SH-SY5Y (cell line): Measurements from ENCODE around the gene TUNAR.

Source experiments
- GATA2 ChIP-seq: IDR thresholded peaks from 2 replicates; pipeline ENCODE4 v1.6.1; 2011; ENCODE audit warnings: mild to moderate bottlenecking, low read depth, low read length
- GATA3 ChIP-seq: IDR thresholded peaks from 2 replicates; pipeline ENCODE4 v1.6.1; 2011; ENCODE audit warnings: low read depth, mild to moderate bottlenecking, low read length, moderate library complexity

TUNAR gene

DNA sequence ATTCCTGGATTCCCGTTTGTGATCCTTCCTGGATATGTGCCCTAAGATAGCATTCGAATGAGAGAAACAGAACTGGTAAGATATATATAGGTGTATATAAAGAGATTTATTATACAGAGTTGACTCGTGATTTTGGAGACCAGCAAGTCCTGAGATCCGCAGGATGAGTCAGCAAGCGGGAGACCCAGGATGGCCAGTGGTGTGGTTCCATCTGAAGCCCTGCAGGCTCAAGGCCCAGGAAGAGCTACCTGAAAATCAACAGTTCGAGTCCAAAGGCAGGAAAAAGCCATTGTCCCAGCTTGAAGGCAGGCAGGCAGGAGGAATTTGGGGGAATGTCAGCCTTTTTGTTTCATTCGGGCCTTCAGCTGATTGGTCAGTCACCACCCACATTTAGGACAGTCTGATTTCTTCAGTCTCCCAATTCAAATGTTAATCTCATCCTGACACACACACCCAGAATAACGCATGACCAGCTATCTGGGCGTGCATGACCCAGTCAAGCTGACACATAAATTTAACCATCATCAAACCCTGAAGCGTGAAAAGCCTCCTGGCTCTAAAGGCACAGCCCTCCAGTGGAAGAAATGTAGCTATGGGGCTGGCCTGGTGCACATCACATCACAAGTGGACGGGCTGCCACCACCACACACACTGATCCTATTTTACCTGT, 44.3 kb downstream of the TUNAR start:
- TF ChIP-seq GATA3 (no peak), GATA2 (no peak)

DNA sequence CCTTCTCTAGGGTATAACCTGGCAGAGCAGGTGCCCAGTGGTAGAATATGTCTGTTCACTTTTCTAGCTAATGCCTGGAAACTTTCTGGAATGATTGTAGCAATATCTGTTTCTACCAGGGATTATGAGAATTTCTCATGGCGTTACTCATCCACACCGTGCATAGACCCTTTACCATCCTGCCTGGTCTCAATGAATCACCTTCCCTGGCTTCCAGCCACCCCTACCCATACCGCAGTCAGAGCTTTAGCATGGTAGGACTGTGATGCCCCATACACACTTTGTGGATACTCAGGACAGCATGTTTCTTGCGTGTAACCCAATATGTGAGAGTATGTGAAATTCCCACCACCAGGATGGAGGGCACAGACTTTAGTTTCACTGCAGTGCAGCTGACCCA, 45.4 kb downstream of the TUNAR start:
- no peak for TF ChIP-seq GATA3
- TF ChIP-seq GATA2, result no peak

DNA sequence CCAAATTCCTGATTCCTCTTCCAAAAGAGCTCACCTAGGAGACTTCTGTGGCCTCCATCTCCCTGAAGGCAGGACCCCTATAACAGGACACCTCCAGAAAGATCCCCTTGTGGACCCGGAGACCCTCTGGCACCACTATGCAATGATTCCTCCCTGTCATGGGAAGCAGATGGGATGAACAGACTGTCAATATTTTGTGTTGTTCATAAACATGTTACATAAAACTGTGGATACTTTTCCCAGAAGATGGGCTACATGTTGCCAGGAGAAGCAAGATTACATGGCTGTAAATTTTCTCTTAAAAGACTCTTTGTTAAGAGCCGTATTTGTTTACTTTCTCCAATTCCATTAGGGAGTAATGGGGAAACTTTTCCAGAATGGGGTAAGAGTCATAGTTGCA, 52.1 kb downstream of the TUNAR start:
- no peak for TF ChIP-seq GATA3
- TF ChIP-seq GATA2, result no peak

DNA sequence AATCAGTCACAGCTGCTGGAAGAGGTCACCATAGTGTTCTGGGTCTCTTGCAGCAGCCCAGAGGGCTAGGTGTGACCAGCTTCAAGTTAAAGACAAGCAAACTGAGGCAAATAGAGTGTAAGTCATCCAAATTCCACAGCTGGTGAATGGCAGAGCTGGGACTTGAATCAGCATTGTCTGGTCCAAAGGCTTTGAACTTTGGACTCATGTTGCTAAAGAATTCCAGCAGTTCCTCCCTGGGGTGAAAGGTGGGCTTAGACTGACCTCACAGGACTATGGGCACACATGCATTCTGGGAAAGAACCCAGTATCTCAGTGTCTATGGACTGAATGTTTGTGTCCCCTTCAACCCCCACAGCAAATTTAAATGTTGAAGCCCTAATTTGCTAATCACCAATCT, 54.8 kb downstream of the TUNAR start:
- no peak for TF ChIP-seq GATA3
- TF ChIP-seq GATA2, result no peak

DNA sequence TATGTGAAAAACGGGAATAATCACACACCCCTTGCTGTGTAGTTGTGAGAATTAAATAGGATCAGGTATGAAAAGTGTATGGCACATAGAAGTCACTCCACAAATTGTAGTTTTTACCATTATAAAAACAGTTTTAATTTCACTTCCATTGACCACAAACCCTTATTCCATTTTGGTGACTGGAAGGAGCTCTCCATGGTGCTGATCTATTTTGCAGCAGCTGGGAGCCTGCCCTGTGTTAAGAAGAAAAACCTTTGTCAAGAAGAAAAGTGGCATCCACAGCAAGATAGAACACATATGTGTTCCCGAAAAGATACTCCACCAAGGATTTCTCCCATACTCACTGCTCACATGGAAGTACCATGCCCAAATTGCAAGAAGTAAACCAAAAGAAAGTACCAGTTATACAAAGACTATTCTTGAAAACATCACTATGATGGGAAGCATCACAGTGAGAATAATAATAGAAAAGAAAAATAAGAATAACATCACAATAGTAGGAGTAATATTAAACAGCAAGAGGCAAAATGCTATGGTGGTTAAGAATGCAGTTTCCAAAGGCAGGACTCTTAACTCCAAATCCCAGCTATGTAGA, 58.7 kb downstream of the TUNAR start:
- TF ChIP-seq GATA2 (no peak), GATA3 (no peak)

DNA sequence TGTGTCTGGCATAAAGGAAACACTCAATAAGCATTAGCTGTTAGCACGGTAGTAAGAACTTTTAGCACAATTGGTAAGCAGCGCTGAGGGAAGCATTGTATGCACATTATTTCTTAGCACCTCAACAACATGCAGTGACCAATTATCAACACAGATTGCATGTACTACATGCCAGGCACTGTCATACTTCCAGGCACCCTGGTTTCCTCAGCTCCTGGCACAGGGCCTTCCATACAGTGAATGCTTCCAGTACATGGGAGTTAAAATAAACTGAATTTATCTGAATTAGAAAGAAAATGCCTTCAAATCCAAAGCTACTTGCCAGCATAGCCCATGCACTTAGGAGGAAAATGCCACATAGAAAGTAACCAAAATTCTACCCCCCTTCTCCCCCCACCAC, 59.4 kb downstream of the TUNAR start:
- TF ChIP-seq GATA3, result no peak
- no peak for TF ChIP-seq GATA2

DNA sequence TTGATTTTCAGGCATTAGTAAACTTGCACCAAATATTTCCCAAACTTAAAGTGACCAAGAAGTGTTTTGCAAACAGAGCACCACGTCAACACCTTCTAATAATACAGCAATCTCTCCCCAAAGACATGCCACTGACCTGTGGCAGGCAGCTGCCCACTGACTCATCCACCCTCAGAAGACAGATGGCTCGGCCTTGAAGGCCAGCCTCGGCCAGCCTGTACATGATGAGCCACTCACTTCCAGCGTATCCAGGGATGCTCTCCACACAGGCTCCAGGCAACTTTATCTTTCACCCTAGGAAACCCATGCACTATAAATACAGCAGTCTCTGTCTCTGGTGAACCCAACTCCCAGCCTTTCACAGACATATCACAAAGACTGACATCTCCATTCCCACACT, 62.7 kb downstream of the TUNAR start:
- TF ChIP-seq GATA3 (no peak), GATA2 (no peak)

DNA sequence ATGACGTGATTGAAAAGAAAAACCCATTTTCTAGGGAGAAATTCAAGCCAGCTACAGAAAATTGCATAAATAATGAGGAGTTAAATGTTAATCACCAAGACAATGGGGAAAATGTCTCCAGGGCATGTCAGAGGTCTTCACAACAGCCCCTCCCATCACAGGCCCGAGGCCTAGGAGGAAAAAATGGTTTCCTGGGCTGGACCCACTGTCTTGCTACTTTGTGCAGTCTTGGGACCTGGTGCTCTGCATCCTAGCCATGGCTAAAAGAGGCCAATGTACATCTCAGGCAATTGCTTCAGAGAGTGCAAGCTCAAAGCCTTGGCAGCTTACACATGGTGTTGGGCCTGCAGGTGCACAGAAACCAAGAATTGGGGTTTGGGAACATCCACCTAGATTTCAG, 65.3 kb downstream of the TUNAR start:
- TF ChIP-seq GATA2 (no peak), GATA3 (no peak)

DNA sequence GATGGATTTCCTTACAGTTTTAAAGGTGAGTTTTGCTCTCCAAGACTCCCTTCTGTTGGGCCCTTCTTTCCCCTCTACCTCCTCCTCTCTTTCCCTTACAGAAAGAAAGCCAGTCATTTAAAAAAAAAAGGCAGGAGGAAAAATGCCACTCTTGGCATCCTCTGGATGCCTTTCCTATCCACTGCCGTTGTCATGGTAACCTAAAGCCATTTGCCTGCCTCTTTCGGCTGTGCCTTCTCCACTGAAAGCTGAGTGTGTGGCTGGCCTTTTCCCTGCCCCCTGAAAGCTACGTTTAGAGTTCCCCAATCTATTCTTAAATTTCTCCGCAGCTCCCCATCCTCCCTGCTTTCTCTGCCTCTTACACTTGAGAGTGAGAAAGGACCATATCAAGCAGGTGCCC, 67.1 kb downstream of the TUNAR start:
- TF ChIP-seq GATA3, result no peak
- no peak for TF ChIP-seq GATA2

DNA sequence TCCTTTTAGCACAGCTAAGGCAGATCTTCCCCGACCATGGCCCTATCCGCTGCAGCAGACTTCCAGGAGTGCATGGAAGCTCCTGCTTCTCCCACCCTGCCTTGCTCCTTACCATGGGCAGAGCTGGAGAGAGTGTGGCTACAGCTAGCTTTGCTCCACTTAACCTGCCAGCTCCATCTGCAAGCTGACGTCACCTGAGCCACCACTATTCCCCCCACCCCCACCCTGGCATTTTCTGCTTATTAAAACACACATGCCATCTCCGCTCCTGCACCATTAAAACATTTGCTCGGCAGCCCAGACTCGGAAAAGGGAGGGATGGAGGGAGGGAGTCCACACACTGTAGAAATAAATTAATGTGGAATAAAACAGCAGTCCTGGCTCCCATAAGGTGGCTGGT, 67.8 kb downstream of the TUNAR start:
- no peak for TF ChIP-seq GATA2
- TF ChIP-seq GATA3, result no peak

DNA sequence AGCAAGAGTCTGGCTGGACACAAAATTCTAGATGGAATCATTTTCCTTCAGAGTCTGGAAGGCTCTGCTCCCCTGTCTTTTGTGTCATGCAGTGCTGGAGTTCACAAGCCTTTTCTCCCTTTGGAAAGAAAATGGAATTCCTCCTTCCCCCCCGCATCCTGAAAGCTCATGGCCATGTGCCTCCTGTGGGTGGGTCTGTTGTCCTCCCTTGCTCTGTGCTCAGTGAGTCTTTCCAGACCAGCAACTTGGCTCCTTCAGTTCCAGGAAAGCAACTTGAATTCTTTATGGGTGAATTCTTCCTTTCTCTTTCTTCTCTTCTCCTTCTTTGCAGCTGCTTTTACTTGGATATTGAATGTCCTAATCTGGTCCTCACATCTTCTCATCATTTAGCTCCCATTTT, 70.2 kb downstream of the TUNAR start:
- TF ChIP-seq GATA3 (no peak), GATA2 (no peak)

DNA sequence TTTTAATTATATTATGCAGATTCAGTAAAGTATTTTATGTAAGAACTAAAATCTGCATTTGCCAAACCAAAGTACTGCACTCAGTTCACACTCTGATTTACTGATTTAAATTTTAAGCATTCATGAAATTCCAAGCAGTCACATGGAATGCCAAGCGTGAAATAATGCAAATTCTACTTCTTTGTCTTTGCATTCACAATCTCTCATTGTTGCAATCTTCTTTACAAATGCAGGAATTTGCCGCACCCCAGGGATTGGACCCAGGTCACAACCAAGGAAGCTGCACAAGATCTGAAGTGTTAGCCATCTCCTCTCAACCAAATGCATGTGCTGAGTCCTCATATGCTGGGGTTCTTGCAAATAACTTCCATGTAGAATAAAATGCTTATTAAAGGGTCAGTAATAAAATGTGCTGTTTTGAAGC, 71.9 kb downstream of the TUNAR start:
- TF ChIP-seq GATA2, result no peak

DNA sequence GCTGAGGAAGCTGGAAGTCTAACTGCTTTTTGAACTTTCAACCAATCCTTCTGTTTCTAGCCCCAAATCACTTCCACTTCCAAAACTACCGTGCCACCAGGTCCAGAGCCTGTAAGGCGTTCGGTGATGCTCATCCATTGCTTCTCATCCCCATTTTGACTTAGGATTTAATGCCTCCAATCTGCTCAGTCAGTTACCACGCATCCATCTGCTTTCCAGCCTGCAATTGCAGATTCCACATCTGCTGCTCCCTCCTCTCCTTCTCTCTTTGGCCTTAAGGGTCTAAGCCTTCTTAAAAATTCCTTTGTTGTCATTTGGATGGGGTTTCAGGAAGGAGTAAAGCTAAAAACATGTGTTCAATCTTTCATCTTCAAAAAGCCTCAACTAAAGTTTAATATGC, 74.7 kb downstream of the TUNAR start:
- TF ChIP-seq GATA2 (no peak), GATA3 (no peak)

DNA sequence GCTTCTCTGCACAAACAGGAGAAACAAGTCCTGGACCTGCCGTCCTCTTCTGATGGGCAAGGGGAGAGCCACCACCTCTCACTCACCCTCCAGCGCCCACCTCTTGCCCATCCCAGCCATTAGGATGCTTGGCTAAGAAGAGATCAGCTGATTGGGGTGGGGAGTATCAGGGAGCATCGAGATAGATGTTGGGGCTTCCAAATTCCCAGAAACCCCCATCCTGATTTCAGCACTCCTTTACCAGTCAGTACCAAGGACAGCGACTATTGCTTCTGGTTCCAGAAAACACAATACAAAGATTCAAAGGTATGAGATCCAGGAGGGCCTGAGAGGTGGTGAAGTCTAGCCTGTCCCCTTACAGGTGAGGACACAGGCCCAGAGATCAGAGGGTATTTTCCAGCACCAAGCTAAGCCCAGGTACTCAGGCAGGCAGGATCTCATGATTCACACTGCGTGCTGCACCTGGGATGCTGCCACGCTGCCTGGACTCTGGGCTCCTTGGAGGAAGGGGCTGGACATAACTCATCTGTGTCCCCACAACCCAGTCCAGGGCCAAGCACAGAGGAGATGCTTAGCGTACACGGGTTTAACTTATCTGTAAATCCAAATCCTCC, 76.6 kb downstream of the TUNAR start:
- TF ChIP-seq GATA3 (no peak), GATA2 (no peak)

DNA sequence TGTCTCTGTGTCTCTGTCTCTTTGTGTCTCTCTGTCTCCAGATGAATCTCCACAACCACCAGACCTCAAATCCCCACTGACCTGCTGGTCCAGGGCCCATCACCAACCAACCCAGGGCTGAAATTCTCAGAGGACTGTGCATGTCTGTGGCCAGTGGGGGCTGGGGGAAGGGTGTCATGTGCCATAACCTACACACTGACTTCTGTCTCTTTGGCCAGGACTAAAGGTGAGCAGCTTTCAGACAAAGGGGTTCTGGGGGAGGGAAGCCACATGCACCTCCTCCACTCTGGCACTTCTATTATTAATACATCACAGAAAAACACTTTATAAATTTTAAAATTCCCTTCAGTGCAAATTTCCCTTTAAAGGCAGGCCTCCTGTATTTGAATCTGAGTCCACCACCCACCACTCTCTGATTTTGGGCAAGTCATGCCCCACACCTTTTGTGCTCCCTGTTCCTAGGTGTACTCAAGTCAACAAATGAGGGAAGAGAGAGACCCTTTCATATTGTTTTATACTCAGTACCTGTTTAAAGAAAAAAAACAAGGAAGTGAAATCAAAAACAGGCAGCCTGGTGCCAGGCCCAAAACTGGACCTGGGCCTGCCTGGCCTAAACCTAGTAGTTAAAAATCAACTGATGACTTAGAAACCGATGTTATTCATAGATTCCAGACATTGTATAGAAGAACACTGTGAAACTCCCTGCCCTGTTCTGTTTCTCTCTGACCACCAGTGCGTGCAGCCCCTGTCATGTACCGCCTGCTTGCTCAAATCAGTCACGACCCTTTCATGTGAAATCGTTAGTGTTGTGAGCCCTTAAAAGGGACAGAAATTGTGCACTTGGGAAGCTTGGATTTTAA, 80.2 kb downstream of the TUNAR start:
- TF ChIP-seq GATA2, result no peak
- TF ChIP-seq GATA3, result no peak
